NCI-H2196 treated with DMSO at 0.1 percent for 48 hours (cell line): ENCODE measurements around the gene NTPCR.
"Not testable (repeated sequence)": the region's sequence is repeated elsewhere in the genome, so short reads cannot be mapped to it uniquely, and the experiment has no call there.

Experiments used
- DNase-seq: peaks from one replicate; lab custom pipeline; 2025; ENCODE audit not compliant: unreplicated experiment; lab: John Stamatoyannopoulos, UW

NTPCR gene

DNA sequence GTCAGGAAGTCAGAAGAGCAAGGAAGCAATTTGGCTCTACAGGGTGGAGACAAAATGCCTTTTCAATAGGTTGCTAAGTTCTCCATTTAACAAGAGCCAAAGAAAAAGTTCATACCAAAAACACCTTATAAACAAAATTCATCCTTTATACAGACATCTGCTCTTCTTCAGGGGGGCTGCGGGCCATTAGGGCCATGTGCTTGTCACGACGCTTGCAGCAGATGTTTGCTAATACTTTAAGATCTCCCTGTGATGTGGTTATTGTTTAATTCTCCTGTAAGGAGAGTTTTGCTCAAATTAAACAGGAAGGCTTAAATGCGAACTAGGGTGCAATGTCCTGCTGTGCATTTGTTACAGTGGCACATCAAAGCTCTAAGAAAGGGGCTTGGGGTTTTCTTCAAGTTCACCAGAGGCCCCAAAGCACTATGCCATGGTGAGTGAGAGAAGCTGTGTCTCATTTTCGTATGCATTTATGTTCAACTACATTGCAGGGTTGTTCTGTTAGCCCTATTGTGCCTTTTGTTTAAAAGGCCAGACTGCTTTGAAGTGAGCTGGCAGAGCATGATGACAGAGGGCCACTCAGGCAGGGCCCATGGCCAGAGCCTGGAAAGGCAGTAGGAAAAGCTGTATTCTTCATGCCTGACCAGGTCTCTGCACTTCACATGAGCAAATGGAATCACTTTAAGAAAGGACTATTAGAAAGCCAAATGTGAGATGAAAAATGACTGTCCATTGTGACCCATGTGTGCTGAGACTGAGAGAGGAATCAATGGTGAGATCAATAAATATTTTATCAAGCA, 24.8 kb upstream of the NTPCR start:
- DNase-seq = no peak

DNA sequence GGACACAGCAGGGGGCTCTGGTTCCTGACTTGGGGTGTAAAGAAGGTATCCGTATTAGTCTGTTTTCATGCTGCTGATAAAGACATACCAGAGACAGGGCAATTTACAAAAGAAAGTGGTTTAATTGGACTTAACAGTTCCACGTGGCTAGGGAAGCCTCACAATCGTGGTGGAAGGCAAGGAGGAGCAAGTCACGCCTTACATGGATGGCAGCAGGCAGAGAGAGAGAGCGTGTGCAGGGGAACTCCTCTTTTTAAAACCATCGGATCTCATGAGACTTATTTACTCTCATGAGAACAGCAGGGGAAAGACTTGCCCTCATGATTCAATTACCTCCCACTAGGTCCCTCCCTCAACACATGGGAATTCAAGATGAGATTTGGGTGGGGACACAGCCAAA, 23.2 kb upstream of the NTPCR start:
- not testable (repeated sequence) for DNase-seq

DNA sequence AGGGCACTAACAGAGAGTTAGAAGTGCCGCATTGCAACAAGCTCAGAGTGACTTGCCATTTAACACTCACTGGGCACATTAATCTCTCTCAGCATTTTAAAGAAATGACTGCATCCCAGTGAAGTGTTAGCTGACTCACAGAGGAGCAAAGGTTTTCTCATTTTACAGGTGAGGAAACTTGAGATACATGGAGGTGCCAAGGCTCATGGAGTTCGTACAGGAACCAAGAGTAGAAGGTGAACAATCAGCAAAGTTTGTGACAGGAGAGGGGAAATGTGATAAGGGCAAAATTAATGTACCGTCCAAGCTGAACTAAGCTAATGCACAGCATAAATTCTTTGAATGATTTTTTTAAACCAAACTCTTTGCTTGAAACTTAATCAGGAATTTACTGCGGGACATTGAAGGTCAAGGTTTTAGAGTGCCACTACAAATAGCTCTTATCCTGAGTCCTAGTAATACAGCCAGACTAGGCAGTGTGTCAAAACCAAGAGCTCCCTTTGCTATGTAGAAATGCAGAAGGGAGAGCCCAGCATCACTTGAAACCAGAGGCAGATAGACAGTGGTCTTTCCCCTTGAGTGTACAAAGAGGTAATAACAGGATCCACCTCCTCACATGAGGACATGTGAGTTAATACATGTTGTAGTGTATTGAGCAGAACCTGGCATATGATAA, 22.4 kb upstream of the NTPCR start:
- no peak for DNase-seq

DNA sequence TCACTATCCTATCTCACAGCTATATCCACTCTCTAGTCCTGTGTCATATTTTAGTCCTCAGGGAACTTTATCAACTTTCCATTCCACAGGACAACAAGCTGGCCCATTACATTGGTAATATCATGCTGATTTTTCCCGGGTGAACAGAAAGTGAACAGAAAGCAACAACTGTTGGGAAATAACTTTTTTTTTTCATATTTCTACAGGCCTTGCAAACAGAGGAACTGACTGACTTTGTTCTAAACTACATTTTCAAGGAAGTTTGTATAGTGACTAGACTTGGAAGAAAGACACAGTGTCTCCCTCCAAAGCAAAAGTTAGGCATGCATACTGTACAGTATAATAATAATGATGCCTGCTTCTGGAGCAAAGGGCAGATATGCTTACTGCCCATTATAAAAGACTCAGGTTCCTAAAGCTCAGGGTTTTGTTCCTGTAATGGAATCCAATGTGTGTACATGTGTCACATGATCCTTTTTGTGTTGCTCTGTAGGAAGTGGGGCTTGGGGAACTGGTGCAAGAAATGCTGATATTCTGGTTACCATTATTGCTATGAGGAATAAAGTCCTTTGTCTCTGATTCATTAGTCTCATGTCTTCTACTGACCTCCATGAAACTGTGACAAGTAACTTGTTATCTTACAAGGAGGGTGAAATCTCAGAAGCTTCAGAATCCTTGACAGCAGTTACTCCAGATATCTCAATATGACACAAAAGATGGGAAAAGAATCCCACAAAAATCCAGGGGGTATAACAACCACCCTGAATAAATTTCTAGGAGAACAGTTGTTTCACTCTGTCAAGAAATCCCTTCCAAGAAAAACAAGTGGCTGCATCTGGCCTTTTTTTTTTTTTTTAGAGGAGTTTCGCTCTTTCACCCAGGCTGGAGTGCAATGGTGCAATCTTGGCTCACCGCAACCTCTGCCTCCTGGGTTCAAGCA, 17.7 kb upstream of the NTPCR start:
- DNase-seq = no peak

DNA sequence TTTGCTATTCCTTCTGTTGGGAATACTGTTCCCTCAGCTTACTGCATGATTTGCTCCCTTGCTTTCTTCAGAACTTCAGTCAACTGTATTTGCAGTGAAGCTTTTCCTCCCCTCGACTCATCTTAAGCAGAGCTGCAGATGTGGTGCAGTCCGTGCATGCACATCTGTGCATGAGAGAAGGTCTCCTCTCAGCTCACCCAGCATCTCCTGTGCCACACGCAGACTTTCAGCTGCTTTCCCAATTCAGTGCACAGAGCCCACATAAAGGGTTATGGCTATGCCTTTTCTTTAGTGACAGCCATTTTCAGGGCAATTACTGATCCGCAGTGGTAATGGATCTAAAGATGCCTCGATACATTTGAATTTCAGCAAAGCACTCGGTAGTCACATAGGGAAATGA, 13.5 kb upstream of the NTPCR start:
- no peak for DNase-seq

DNA sequence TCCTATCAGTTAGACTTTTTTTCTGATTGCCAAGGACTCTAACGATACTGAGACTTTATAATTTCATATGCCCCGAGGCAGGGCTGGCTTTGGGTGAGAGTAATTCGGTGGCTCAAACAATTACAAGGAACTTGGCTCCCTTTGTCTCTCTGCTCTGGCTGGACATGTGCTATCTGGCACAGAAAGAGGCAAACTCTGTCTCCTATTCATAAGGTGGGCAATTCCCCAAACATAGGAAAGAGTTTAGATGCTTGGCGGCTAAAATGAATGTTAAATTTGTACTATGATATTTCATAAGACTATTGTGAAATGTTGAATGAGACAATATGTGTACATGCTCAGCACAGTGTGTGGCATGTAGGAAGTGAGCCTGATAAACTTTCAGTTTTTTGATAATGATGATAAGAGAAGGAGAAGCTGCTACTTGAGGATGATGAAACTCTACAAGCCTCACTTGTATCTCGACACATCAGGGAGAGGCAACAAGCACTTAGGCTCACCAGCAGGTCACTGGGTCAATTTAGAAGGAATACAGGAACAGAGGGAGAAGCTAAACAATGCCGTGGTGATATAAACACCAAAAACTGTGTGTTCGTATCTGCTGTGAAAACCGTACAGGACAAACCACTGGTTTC, 12.6 kb upstream of the NTPCR start:
- no peak for DNase-seq

DNA sequence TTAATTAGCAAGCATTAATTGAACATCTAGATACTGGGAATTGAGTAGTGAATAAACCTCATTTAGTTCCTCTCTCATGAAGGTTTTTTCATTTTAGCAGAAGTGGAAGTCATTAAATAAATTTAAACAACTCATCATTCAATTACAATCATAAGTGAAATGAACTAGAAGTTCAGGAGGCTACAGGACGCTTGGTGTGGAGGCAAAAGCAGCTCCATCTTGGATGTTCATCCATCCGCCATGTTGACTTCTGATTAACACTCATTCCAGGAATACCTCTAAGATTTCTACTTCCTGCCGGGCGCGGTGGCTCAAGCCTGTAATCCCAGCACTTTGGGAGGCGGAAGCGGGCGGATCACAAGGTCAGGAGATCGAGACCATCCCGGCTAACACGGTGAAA, 11.5 kb upstream of the NTPCR start:
- DNase-seq = no peak

DNA sequence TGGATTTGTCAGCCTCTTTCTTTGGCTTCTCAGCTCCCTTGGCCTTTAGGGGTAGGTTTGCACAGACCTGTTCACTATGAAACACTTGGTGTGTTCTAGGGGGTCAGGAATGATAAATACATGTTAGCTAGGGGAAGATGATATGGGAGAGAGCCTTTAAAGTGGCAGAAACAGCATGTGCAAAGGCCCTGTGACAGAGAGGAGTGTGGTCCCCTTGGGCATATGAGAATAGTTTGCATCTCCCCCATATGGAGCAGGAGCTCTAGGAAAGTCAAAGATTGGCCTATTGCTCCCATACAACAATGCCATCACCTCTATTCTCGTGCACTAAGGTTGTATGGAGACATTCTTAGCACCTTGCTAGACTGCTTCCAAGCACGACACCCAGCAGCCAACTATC, 10.7 kb upstream of the NTPCR start:
- no peak for DNase-seq

DNA sequence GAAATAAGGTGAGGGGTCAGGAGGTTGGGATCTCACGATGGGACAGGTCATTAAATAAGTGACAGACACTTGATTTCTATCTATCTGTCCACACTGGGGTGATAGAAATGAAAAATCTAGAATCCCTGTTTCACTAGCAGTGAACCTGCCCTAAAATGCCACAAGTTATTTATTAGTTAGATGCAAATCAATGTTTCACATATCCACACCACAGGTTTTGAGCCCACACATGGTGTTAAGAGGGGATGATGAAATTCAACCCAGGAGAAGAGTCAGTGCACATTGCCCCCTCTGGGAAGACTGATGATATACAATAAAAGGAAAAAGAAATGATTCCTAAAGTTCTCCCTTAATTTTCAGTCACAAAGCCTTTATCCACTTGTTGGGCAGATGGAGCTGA, 10.1 kb upstream of the NTPCR start:
- no peak for DNase-seq

DNA sequence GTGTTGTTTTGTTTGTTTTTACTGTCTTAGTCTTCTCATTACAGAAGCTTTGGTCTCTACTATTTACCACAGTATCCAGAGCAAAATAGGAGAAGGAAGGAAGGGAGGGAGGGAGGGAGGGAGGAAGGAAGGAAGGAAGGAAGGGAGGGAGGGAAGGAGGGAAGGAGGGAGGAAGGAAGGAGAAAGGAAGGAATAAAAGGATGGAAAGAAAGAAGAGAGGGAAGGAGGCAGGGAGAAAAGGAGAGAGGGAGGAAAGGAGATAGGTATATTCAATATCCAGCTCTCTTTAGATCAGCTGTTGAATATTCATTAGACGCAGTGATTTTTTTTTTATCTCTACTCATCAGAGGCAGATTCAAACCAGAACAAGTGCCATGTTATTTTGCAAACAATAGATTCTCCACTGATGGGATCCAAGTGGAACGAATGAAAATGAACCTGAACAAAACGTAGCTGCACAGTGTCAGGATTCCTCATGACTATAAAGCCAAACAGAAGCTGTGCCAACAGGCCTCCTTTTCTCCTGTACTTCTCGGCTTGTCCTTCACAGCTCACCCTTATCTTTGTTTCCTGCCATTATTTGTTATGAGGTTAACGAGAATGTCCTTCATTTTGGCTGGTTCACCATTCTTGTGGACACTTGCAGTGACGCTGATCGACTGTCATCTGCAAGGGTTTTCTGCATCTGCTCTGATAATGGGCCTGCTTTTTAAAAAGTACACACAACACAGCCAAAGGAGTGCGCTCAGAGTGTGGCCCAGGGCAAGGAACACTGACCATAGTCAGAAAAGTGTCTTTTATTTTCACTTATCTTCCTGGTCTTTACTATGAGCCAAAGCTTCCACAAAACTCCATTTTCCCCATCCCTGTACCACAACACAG, 7.8 kb upstream of the NTPCR start:
- no peak for DNase-seq

DNA sequence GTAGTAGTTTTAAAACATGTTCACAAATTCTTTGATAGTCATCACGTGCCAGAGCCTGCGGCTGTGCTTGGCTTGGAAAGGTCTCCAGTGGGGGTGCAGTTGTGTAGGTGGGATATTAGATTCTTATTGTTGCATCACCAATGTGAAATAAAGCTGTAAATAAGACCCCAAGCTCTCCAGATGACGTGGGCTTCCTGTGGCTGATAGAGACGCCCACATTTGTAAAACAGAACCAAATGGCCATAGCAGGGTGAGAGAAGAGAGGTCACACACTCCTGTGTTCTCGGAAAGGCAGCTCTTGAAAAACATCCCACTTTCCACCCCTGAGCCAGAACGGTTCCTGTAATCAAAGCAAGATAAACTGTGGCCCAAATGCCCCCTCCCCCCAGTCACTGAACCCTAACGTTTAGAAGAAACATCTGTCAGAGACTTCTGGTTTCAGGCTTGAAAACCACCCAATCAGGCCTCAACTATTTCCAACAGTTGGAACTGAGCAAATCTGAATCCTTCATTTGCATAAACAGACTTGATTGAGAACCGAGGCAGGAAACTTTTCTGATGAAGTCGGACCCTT, 6.6 kb upstream of the NTPCR start:
- DNase-seq = no peak

DNA sequence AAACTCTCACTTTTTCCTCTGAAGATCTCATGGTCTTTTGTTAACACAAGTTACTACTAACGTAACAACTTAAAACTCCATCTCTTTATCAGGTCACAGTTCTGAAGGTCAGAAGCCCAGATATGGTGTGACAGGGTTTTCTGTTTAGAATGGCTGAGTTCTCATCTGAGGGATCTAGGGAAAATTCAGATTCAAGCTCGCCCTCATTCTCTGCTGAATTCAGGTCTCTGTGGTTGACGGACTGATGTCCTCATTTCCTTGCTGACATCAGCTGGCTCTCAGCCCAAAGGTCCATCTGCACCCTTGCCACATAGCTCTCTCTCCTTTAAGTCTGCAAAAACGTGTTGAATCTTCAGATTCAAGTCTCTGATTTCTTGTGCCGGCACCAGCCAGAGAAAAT, 6.1 kb upstream of the NTPCR start:
- DNase-seq = no peak

DNA sequence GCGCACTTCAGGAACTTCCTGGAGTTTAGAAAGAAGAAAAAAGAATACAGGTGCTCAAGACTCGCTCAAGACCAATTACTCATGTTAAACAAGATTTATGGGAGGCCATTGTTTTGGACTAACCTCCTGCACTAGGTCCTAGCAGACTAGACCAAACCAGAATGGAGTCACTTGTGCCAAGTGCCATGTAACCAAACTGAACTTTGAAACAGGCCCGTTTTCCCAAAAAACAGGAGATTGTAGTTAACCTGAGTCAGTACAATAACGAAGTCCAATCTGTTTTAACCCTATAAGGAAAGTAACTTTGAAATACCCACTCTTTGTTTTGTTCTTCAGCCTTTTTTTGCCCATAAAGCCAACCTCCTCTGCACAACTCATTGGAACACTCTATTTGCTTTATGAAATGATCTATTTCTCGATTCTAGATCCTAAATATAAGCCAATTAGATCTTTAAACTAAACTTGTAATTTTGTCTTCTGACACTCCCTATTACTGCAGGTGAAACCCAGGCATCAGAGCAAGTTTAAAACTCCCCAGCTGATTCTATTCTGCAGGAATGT, 695 bp upstream of the NTPCR start:
- DNase-seq = no peak

DNA sequence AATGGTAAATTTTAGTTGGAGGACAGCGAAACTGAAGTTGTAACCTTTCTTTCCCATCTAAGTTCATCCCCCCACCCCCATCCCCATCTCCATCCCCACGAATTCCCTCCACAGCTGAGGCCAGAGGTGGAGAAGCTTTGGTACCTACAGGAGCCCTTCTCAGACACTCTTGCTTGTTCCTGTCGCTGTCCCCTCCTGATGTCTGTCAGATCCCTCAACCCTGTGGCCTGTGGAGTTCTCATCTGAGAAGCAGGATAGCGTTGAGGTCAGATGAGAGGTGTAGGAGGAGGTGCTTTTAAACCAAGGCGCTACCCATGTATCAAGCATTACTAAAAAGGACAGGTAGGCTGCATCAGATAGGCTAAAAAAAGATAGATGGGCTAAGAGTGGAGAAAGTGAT, 769 bp downstream of the NTPCR start:
- DNase-seq = no peak

DNA sequence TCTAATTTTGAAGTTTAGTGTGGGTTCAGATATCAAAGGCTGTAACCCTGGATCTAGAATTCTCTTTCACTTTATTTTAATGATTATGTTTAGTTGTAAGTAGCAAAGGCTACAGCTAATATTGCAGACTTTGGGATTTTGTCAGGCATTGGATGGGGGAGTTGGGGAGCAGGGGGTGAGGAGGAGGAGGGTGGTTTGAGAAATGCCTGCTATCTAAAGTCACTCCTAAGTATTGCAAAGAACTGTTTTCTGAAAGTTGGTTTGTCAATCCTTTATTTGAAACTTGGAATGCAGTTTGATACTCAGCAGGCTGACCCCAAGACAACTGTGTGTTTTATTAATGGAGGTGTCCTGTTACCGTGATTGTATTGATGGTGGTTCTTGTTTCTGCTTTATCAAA, 1.2 kb downstream of the NTPCR start:
- no peak for DNase-seq

DNA sequence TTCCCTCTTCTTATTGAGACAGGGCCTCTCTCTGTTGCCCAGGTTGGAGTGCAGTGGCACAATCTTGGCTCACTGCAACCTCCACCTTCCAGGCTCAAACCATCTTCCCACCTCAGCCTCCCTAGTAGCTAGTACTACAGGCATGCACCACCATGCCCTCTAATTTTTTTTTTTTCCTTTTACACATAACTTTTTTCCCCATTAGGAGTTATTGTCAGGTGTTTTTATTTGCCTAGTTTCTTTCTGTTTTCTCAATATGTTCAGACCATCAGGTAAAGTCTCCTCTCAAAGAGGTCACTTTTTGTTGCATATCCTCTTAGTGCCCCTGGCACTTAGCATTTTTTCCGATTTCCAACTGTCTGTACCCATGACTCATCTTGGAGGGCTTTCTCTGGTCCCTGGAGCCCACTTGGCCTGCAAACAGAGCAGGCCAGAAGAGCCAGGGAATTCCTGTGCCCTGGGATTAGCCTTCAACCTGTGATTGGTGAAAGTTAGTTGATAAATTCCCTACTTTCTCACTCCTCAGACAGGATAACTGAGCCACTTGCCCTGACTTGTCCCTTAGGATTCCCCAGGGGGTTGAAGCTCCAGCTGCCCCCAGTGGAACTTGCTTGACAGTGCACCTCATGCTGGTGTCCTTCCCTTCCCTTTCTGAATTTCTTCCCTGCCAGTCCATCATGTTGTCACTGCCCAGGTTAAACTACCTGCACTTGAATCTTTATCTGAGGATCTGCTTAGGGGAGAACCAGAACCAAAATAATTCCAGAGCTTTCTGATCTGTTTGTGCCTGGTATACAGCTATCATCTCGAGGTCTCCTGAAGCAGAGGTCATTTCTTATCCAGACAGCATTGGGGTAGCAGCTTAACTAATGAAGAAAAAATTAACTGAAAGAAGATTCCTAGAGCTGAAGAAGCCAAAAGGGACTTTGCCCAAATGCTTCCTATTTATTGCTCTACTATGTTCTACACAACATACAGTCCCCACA, 2.4 kb downstream of the NTPCR start:
- no peak for DNase-seq

DNA sequence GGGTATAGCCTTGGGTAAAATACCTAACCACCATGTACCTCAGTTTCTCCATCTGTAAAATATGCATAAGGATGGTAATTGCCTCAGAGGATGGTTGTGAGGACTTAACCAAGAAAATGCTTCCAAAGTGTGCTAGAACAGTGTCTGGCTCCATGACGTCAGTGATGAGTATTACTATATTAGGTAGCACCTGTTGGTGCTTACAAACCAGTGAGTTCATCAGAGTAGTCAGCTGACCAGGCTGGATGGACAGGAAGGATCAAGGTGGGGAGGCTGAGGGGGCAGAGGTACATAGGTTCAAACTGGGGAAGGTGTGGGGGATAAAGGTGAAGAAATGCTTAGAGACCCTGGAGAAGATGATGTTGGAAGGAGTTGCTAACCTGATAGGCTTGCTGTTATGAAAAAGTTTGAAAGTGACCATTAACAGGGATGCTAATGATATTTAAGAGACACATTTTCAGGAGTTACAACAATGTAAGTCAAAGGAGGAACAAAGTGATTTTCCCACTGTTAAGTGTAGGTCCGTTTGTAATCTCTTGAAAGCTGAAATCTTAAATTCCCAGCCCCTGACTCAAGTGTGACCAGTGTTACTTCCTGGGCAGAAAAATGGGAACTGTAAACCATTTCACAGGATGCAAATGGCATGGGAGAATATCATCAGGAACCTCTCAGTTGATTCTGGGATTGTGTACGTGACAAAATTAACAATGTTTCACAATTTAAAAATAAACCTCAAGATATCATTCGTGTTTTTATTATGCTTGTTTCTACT, 4.4 kb downstream of the NTPCR start:
- no peak for DNase-seq

DNA sequence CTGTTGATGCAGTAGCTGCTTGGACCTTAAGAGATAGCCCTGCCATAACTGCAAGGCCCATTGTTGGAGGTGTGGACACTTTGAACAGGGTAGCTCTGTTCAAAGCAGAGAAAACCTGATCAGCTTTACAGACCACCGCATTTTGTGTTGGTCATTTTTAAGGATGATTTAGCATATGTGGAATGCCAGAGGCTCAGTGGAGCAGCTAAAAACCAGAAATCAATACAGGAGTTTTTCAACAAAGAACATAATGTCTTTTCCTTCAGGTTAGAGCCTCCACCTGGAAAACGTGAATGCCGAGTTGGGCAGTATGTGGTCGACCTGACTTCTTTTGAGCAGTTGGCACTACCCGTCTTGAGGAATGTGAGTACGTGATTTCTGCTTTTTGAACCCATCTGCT, 5.7 kb downstream of the NTPCR start:
- DNase-seq = no peak
